H1 (cell line): ENCODE results near the gene JAKMIP1. TPM values are rescaled to one million over a fixed set of nuclear protein-coding genes. Genes with fewer than 3 reads are reported as not detected.

Experiments
- CTCF ChIA-PET: fragments of 300-600 bp; sonication (Branson Sonifier 250); formaldehyde crosslinking; loops from one replicate; lab custom pipeline; 2021; ENCODE audit not compliant: partially characterized antibody; lab: Charles Lee
- POLR2A ChIA-PET: fragments of 300-600 bp; sonication (Branson Sonifier 250); formaldehyde crosslinking; loops from one replicate; lab custom pipeline; 2021; ENCODE audit warnings: inconsistent platforms; ENCODE audit not compliant: partially characterized antibody; lab: Charles Lee
- DNase-seq, 2 experiments: peaks; one replicate each; pipeline versions ENCODE4 v3.0.0 to v3.0.0-alpha.2; 2010 to 2022; ENCODE audit warnings: low spot score in 2 of 2, low read depth in 1 of 2, mixed read lengths in 1 of 2
- FAIRE-seq: peaks from 2 replicates; lab custom pipeline; 2011; peaks lifted over from hg19 to GRCh38; lab: Jason Lieb, UNC
- H2AFZ ChIP-seq: 2 replicates; pipeline ENCODE4 v1.8.1; 2012; ENCODE audit warnings: low read length, inconsistent platforms
- H2AK5ac ChIP-seq: 2 replicates; pipeline ENCODE4 v1.6.1; 2013; ENCODE audit warnings: low read depth, low read length
- H2BK120ac ChIP-seq: replicated peaks from 2 replicates; pipeline ENCODE3; 2013; ENCODE audit warnings: low read depth, low read length, inconsistent platforms
- H2BK12ac ChIP-seq: 2 replicates; pipeline ENCODE4 v1.6.1; 2013; ENCODE audit warnings: low read depth, low read length
- H2BK15ac ChIP-seq: 2 replicates; pipeline ENCODE4 v1.6.1; 2013; ENCODE audit warnings: low read length
- H2BK20ac ChIP-seq: 2 replicates; pipeline ENCODE4 v1.6.1; 2013; ENCODE audit warnings: low read length
- H2BK5ac ChIP-seq: 2 replicates; pipeline ENCODE4 v1.6.1; 2013; ENCODE audit warnings: low read depth, low read length
- H3K14ac ChIP-seq: 2 replicates; pipeline ENCODE4 v1.6.1; 2013; ENCODE audit warnings: inconsistent platforms; ENCODE audit not compliant: insufficient read length
- H3K18ac ChIP-seq: 2 replicates; pipeline ENCODE4 v1.6.1; 2013; ENCODE audit warnings: low read length; ENCODE audit errors: extremely low read depth
- H3K23ac ChIP-seq: 2 replicates; pipeline ENCODE4 v1.6.1; 2013; ENCODE audit warnings: inconsistent platforms; ENCODE audit not compliant: insufficient read length
- H3K23me2 ChIP-seq: 2 replicates; pipeline ENCODE4 v1.6.1; 2013; ENCODE audit warnings: low read depth, low read length
- H3K27ac ChIP-seq: 2 replicates; pipeline ENCODE4 v1.6.1; 2011; ENCODE audit warnings: low read depth, low read length, inconsistent platforms
- H3K27me3 ChIP-seq, 4 experiments: replicated peaks in 1 of 4; 1 replicate in 1 of 4; 2 replicates in 3 of 4; pipeline versions ENCODE4 v1.6.1 to v1.8.1; 2011 to 2013; ENCODE audit warnings: low read length in 3 of 4, mild to moderate bottlenecking in 3 of 4, inconsistent platforms in 2 of 4, mixed read lengths in 2 of 4, moderate library complexity in 1 of 4; ENCODE audit not compliant: control insufficient read depth in 3 of 4, insufficient read depth in 3 of 4; ENCODE audit errors: extremely low read depth in 1 of 4
- H3K36me3 ChIP-seq, 4 experiments: 2 replicates each; pipeline versions ENCODE4 v1.6.1 to v1.8.1; 2011 to 2013; ENCODE audit warnings: mild to moderate bottlenecking in 4 of 4, low read length in 3 of 4, moderate library complexity in 2 of 4, control low read depth in 1 of 4, inconsistent platforms in 1 of 4; ENCODE audit not compliant: insufficient read depth in 4 of 4, control insufficient read depth in 2 of 4
- H3K4ac ChIP-seq: replicated peaks from 2 replicates; pipeline ENCODE3; 2013; ENCODE audit warnings: low read length, low read depth, mixed read lengths, inconsistent platforms; ENCODE audit not compliant: insufficient read length
- H3K4me1 ChIP-seq, 4 experiments: replicated peaks in 1 of 4; 1 replicate in 1 of 4; 2 replicates in 3 of 4; pipeline versions ENCODE4 v1.6.1 to v1.8.1; 2011 to 2013; ENCODE audit warnings: low read length in 3 of 4, inconsistent platforms in 2 of 4, mixed read lengths in 1 of 4; ENCODE audit not compliant: insufficient read depth in 4 of 4, control insufficient read depth in 3 of 4
- H3K4me2 ChIP-seq, 2 experiments: 2 replicates each; pipeline versions ENCODE4 v1.6.1 to v1.8.1; 2011 to 2013; ENCODE audit warnings: low read depth in 2 of 2, low read length in 2 of 2, control low read depth in 1 of 2, inconsistent platforms in 1 of 2, mild to moderate bottlenecking in 1 of 2; ENCODE audit not compliant: insufficient read depth in 1 of 2
- H3K4me3 ChIP-seq, 4 experiments: fragments of 200-600, 300-600 bp in 1 of 4; sonication (generic), shearing (Covaris generic), sonication (Bioruptor Twin) in 1 of 4; 2 replicates each; pipeline versions ENCODE4 v1.5.1 to v1.8.1; 2011 to 2016; ENCODE audit warnings: low read length in 4 of 4, low read depth in 3 of 4, control low read depth in 2 of 4, inconsistent platforms in 2 of 4, mild to moderate bottlenecking in 2 of 4, mixed read lengths in 1 of 4, moderate library complexity in 1 of 4; ENCODE audit not compliant: insufficient read depth in 2 of 4; ENCODE audit errors: extremely low read depth in 1 of 4
- H3K56ac ChIP-seq: replicated peaks from 2 replicates; pipeline ENCODE3; 2013; ENCODE audit warnings: low read depth, mild to moderate bottlenecking, mixed read lengths, low read length, inconsistent platforms; ENCODE audit not compliant: insufficient read length
- H3K79me1 ChIP-seq: 2 replicates; pipeline ENCODE4 v1.6.1; 2013; ENCODE audit warnings: low read depth, low read length, control low read depth
- H3K79me2 ChIP-seq, 2 experiments: 2 replicates each; pipeline versions ENCODE4 v1.6.1 to v1.8.1; 2012 to 2013; ENCODE audit warnings: low read length in 2 of 2, mild to moderate bottlenecking in 2 of 2, inconsistent platforms in 1 of 2; ENCODE audit not compliant: insufficient read depth in 2 of 2, control insufficient read depth in 1 of 2
- H3K9ac ChIP-seq, 4 experiments: replicated peaks in 1 of 4; 1 replicate in 1 of 4; 2 replicates in 3 of 4; pipeline versions ENCODE4 v1.6.1 to v1.8.1; 2011 to 2013; ENCODE audit warnings: low read depth in 3 of 4, low read length in 3 of 4, control low read depth in 2 of 4, mild to moderate bottlenecking in 2 of 4, moderate library complexity in 2 of 4, inconsistent platforms in 1 of 4; ENCODE audit errors: extremely low read depth in 1 of 4
- H3K9me3 ChIP-seq, 2 experiments: 2 replicates each; pipeline versions ENCODE4 v1.6.1 to v1.8.1; 2012 to 2013; ENCODE audit warnings: mild to moderate bottlenecking in 2 of 2, moderate library complexity in 2 of 2, control low read depth in 1 of 2, inconsistent platforms in 1 of 2, low read depth in 1 of 2, low read length in 1 of 2, mixed read lengths in 1 of 2; ENCODE audit not compliant: insufficient read depth in 2 of 2
- H4K20me1 ChIP-seq, 2 experiments: replicated peaks in 1 of 2; 2 replicates each; pipeline versions ENCODE3 to v1.8.1; 2011 to 2013; ENCODE audit warnings: inconsistent platforms in 2 of 2, low read length in 2 of 2, mild to moderate bottlenecking in 1 of 2; ENCODE audit not compliant: insufficient read depth in 2 of 2, control insufficient read depth in 1 of 2
- H4K5ac ChIP-seq: 2 replicates; pipeline ENCODE4 v1.6.1; 2013; ENCODE audit warnings: low read length, low read depth, mixed read lengths, inconsistent platforms; ENCODE audit not compliant: insufficient read length
- H4K8ac ChIP-seq: 2 replicates; pipeline ENCODE4 v1.8.0; 2013; ENCODE audit warnings: mild to moderate bottlenecking, moderate library complexity, low read length, inconsistent platforms; ENCODE audit not compliant: insufficient read depth; ENCODE audit errors: extremely low read depth
- H4K91ac ChIP-seq: replicated peaks from 2 replicates; pipeline ENCODE3; 2013; ENCODE audit warnings: low read length, mixed read lengths, inconsistent platforms; ENCODE audit not compliant: insufficient read length
- GABPA ChIP-seq: IDR thresholded peaks from 2 replicates; pipeline ENCODE4 v1.6.1; 2011; ENCODE audit warnings: mild to moderate bottlenecking, low read length, moderate library complexity, borderline replicate concordance; ENCODE audit not compliant: insufficient read depth
- PHF8 ChIP-seq: fragments of 200-600 bp; sonication (generic); conservative IDR thresholded peaks from 2 replicates; pipeline ENCODE4 v1.7.1; 2012; ENCODE audit warnings: low read depth, mild to moderate bottlenecking, inconsistent platforms, low read length, moderate library complexity
- SIN3A ChIP-seq, 2 experiments: IDR thresholded peaks in 1 of 2; conservative IDR thresholded peaks in 1 of 2; 2 replicates each; pipeline ENCODE4 v1.6.1; 2011 to 2012; ENCODE audit warnings: low read length in 2 of 2, improper control_type of control experiment in 1 of 2, low read depth in 1 of 2, mild to moderate bottlenecking in 1 of 2
- TAF7 ChIP-seq: optimal IDR thresholded peaks from 2 replicates; pipeline ENCODE3; 2011; ENCODE audit warnings: low read depth, mild to moderate bottlenecking, inconsistent platforms, low read length, moderate library complexity, borderline replicate concordance
- WGBS, 2 experiments: shearing (Covaris generic) in 1 of 2; methylation state at CpG; one replicate each; pipeline versions ENCODE4 v1.1.6 to v1.1.7; 2013 to 2015; ENCODE audit warnings: low lambda C conversion rate in 2 of 2, mixed read lengths in 2 of 2, inconsistent platforms in 1 of 2, low coverage in 1 of 2, missing lambda C conversion rate in 1 of 2; ENCODE audit not compliant: insufficient replicate concordance in 2 of 2, insufficient coverage in 1 of 2, insufficient read length in 1 of 2; ENCODE audit errors: extremely low coverage in 1 of 2, missing lambda C conversion rate in 1 of 2; 5-methylcytosine and 5-hydroxymethylcytosine counted together
- polyA plus RNA-seq, 7 experiments: library from polyadenylated mRNA; depleted of rRNA in 3 of 7; stranded (reverse) in 5 of 7; unstranded in 2 of 7; fragments of >200 nt in 5 of 7; fragments of 200-250 nt in 2 of 7; gene quantifications; 1 replicate in 5 of 7; 2 replicates in 1 of 7; 4 replicates in 1 of 7; pipeline versions ENCODE4 v1.2.1 to v1.2.3, GENCODE V29; 2011 to 2013; ENCODE audit warnings: missing spikeins in 2 of 7, mixed read lengths in 2 of 7
- total RNA-seq: library from RNA; stranded (reverse); fragmentation: NEBNext Ultra II Directional; extraction: Animal tissue kit (Norgen Biotek cat#: 25700); gene quantifications from 2 replicates; pipeline ENCODE4 v1.2.1, GENCODE V29; 2021

The JAKMIP1 gene
- total and polyA plus RNA-seq, 2 of the 8 experiments (the other 6 are each of a cell fraction or from before 2014, with no cell fraction given), result 2.5 to 4.4 TPM

- Histone ChIP-seq H3K9me3 (no peaks in the 10 kb centered on the region), H3K18ac (no peak overlapping the region), H3K27me3 (peaks cover 0 to 11% (median 7%) of the 10 kb centered on the region in 4 experiments; a peak in 4 of 7 replicates), H3K14ac (no peak overlapping the region), H2BK20ac (no peak overlapping the region), H3K56ac (no peak overlapping the region), H2BK5ac (no peak overlapping the region), H3K4me2 (no peak overlapping the region), H3K27ac (no peak overlapping the region), H3K4ac (no peak overlapping the region), H3K23ac (no peak overlapping the region), H3K9ac (no peak overlapping the region), H3K4me3 (no peak overlapping the region), H2BK12ac (no peak overlapping the region), H3K23me2 (peaks cover 8% of the 10 kb centered on the region), H4K8ac (no peak overlapping the region), H3K79me1 (no peaks in the 10 kb centered on the region), H2AK5ac (no peak overlapping the region), H2AFZ (no peak overlapping the region), H3K79me2 (no peaks in the 10 kb centered on the region), H2BK120ac (no peak overlapping the region), H4K91ac (no peak overlapping the region), H3K36me3 (no peaks in the 10 kb centered on the region), H2BK15ac (no peak overlapping the region), H4K20me1 (peaks cover 0 to 5% of the 10 kb centered on the region in 2 experiments)
- WGBS, 2 experiments, result 62% methylated on average over 7 of the region's 7 CpGs; no CpG with 5 or more reads in 1 of the 2 experiments
- FAIRE-seq, result peak; percentile 48
- CTCF ChIA-PET, result interaction anchor here (1.0 to 3.6 kb wide), 9 partner anchors 10 to 225 kb away, joined by 3 to 11 read pairs (median 3); no protein-coding TSS in a partner anchor
- POLR2A ChIA-PET, result interaction anchor here (0.8 kb wide), 1 partner anchor 20 kb away, joined by 4 read pairs; no protein-coding TSS in a partner anchor
- TF ChIP-seq SIN3A (conservative IDR thresholded peaks at IDR 0.05 in 1 of 2, IDR thresholded peaks at IDR 0.05 in 1 of 2; ENCODE audit: low read depth in 1 of 2, low read length in 2 of 2), result peak; percentile 81 to 85; a peak in 2 of 4 replicates
- TF ChIP-seq GABPA, result no peak
- no peak for TF ChIP-seq TAF7
- TF ChIP-seq PHF8, result no peak
- TF ChIP-seq, all 59 proteins: peak for 1
- peak in 1 of 2 experiments; percentile 85 for DNase-seq
- H4K5ac ChIP-seq, result no peak overlapping the region
- peaks cover 0 to 4% (median 1%) of the 10 kb centered on the region in 4 experiments; a peak in 5 of 7 replicates for H3K4me1 ChIP-seq
Measured at GRCh38 chr4:6225469-6225868, 25.1 kb upstream of the JAKMIP1 start.
